ENCODE results near the gene CFAP100. TPM values are rescaled to one million over a fixed set of nuclear protein-coding genes. Genes with fewer than 3 reads are reported as not detected.
A peak's percentile ranks its signal among the peaks of the same experiment; 100 is the strongest.

Gene CFAP100
- total RNA-seq, 4 donors from 2014 or later: not detected

- TF ChIP-seq POLR2A (IDR thresholded peaks at IDR 0.05): peak in 1 of 2 donors; percentile 55
- TF ChIP-seq, protein P1, sequence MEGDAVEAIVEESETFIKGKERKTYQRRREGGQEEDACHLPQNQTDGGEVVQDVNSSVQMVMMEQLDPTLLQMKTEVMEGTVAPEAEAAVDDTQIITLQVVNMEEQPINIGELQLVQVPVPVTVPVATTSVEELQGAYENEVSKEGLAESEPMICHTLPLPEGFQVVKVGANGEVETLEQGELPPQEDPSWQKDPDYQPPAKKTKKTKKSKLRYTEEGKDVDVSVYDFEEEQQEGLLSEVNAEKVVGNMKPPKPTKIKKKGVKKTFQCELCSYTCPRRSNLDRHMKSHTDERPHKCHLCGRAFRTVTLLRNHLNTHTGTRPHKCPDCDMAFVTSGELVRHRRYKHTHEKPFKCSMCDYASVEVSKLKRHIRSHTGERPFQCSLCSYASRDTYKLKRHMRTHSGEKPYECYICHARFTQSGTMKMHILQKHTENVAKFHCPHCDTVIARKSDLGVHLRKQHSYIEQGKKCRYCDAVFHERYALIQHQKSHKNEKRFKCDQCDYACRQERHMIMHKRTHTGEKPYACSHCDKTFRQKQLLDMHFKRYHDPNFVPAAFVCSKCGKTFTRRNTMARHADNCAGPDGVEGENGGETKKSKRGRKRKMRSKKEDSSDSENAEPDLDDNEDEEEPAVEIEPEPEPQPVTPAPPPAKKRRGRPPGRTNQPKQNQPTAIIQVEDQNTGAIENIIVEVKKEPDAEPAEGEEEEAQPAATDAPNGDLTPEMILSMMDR (IDR thresholded peaks at IDR 0.05): no peak
- intact Hi-C loops (cut with DNase I; ENCODE audit: low total_unique reads): no loop called here
- DNase-seq (ENCODE audit: low spot score in 2 of 2): peak; percentile 67 to 95
- WGBS, 2 donors: 15% methylated on average over 45 to 50 of the region's 66 CpGs
- H3K4me3 ChIP-seq (ENCODE audit: low read depth, poor library complexity, severe bottlenecking): peak overlapping the region; percentile 39
These were observed 81.7 kb downstream of the CFAP100 start for GRCh38 chr3:126476166-126477060.

DNA sequence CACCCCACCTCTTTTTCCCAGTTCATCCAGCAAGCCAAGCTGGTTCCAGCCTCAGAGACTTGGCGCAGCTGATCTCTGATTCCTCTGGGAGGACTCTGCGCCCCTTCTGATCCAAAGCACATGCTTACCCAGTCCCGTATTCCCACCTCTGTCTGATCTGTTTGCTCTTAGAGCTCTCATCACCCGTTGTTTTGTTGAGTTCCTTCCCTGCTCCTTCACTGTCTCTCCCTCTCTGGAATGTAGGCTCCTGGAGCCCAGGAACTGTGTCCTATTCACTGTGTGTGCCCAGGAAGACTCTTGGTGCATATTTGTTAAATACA, 82.3 kb downstream of the CFAP100 start:
- WGBS, 2 donors: 50 to 55% methylated on average over 4 of the region's 4 CpGs
- intact Hi-C loops (cut with DNase I; ENCODE audit: low total_unique reads): no loop called here
- no peak for DNase-seq (ENCODE audit: low spot score in 2 of 2)
- TF ChIP-seq, protein P1 (IDR thresholded peaks at IDR 0.05): no peak
- TF ChIP-seq POLR2A (IDR thresholded peaks at IDR 0.05): no peak
- no peak overlapping the region for H3K4me3 ChIP-seq (ENCODE audit: low read depth, poor library complexity, severe bottlenecking)

DNA sequence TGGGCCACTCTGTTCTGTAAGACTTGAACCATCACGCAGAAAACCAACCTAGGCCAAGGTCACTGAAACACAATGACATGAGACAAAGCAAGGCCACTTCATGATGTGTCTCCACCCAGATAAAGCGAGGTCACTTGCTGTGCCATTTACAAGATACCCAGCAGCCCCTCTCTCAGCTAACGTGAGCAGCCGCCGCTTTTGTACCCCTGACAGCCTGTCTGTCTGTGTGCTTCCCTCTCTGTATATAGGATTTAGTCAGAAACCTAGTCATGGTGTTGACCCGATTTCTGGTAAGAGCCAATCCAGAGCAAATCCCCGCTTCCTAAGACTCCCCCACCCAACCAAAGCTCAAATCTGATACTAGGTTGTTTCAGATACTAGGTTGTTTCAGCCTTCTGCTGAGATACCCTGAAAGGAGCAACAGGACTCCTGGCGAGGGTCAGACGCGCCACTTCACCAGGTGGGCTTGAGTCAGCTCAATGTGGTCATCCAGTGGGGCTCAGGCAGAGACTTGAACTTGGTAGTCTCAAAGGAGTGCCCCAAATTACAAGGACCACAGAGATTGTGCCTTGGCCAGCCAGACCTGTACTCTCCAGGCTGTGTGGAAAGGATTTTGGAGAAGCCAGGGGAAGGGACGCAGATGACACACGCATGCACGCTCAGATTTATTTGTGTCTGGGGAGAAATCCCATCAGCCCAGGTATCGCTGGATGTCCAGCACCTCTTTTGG, 84.0 kb downstream of the CFAP100 start:
- 94 to 98% methylated on average over 14 of the region's 14 CpGs for WGBS, 2 donors
- H3K4me3 ChIP-seq (ENCODE audit: low read depth, poor library complexity, severe bottlenecking): no peak overlapping the region
- TF ChIP-seq POLR2A (IDR thresholded peaks at IDR 0.05): no peak
- TF ChIP-seq, protein P1 (IDR thresholded peaks at IDR 0.05): no peak
- DNase-seq (ENCODE audit: low spot score in 2 of 2): no peak
- intact Hi-C loops (cut with DNase I; ENCODE audit: low total_unique reads): no loop called here

DNA sequence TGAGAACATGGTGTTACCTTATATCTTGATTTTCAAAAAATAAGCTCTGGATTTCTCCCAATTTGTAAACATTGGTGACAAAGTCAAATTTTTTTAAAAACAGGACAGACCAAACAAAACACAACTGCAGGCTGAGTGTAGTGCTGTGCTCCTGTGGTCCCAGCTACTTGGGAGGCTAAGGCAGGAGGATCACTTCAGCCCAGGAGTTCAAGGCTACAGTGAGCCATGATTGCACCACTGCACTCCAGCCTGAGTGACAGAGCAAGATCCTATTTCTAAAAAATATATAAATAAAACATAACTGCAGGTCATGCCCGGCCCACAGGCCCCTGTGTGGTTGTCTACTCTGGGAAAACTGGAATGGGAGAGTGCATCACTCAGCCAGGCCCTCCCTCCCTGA, 84.9 kb downstream of the CFAP100 start:
- TF ChIP-seq, protein P1 (IDR thresholded peaks at IDR 0.05): no peak
- no peak for TF ChIP-seq POLR2A (IDR thresholded peaks at IDR 0.05)
- H3K4me3 ChIP-seq (ENCODE audit: low read depth, poor library complexity, severe bottlenecking): no peak overlapping the region
- intact Hi-C loops (cut with DNase I; ENCODE audit: low total_unique reads): no loop called here
- no peak for DNase-seq (ENCODE audit: low spot score in 2 of 2)
- 91 to 93% methylated on average over 1 of the region's 1 CpG for WGBS, 2 donors

- H3K4me3 ChIP-seq (ENCODE audit: low read depth, poor library complexity, severe bottlenecking): no peak overlapping the region
- intact Hi-C loops (cut with DNase I; ENCODE audit: low total_unique reads): no loop called here
- DNase-seq (ENCODE audit: low spot score in 2 of 2): no peak
- TF ChIP-seq, protein P1 (IDR thresholded peaks at IDR 0.05): no peak
- TF ChIP-seq POLR2A (IDR thresholded peaks at IDR 0.05): no peak
- 89 to 95% methylated on average over 5 of the region's 5 CpGs for WGBS, 2 donors
These were observed 85.5 kb downstream of the CFAP100 start for GRCh38 chr3:126480206-126480605.
